K562 (cell line): ENCODE measurements around the gene DNASE1L1. TPM values are rescaled to one million over a fixed set of nuclear protein-coding genes. Genes with fewer than 3 reads are reported as not detected.

Experiments used
- CCNT2 ChIP-seq: IDR thresholded peaks from 2 replicates; pipeline ENCODE4 v1.6.1; 2011; ENCODE audit warnings: borderline replicate concordance, low read depth, mild to moderate bottlenecking, moderate library complexity, mixed read lengths, low read length; ENCODE audit not compliant: insufficient read length; ENCODE audit errors: extremely low read depth
- CTCF ChIP-seq, 3 experiments: IDR thresholded peaks in 2 of 3; conservative IDR thresholded peaks in 1 of 3; 2 replicates each; pipeline ENCODE4 v1.5.1; 2011 to 2012; ENCODE audit warnings: low read length in 3 of 3, mild to moderate bottlenecking in 3 of 3, control low read depth in 2 of 3, improper control_type of control experiment in 1 of 3, inconsistent platforms in 1 of 3, low read depth in 1 of 3, mixed read lengths in 1 of 3, moderate library complexity in 1 of 3; ENCODE audit not compliant: insufficient read depth in 2 of 3
- ELF2 ChIP-seq: fragments of 250-450 bp; sonication (Bioruptor Pico); IDR thresholded peaks from 2 replicates; pipeline ENCODE4 v1.5.0; 2021; ENCODE audit warnings: mild to moderate bottlenecking
- ELF4 ChIP-seq: fragments of 450-650 bp; formaldehyde crosslinking; IDR thresholded peaks from 2 replicates; pipeline ENCODE4 v1.4.0; 2022; ENCODE audit warnings: missing genetic modification characterization
- FOXK2 ChIP-seq, 2 experiments: fragments of 450-650 bp; IDR thresholded peaks in 1 of 2; conservative IDR thresholded peaks in 1 of 2; 2 replicates each; pipeline ENCODE4 v1.6.1; 2016; ENCODE audit warnings: low read depth in 2 of 2, mild to moderate bottlenecking in 1 of 2
- NRF1 ChIP-seq, 2 experiments: fragments of 450-650 bp; IDR thresholded peaks in 1 of 2; conservative IDR thresholded peaks in 1 of 2; 2 replicates each; pipeline ENCODE4 v1.6.1; 2014; ENCODE audit warnings: mild to moderate bottlenecking in 2 of 2
- SIX5 ChIP-seq, 2 experiments: IDR thresholded peaks; 2 replicates each; pipeline ENCODE4 v1.6.1; 2011; ENCODE audit warnings: low read length in 2 of 2, borderline replicate concordance in 1 of 2, low read depth in 1 of 2, mild to moderate bottlenecking in 1 of 2, moderate library complexity in 1 of 2; ENCODE audit not compliant: insufficient read depth in 1 of 2
- TAL1 ChIP-seq: fragments of 450-650 bp; IDR thresholded peaks from 2 replicates; pipeline ENCODE4 v1.6.1; 2016; ENCODE audit warnings: mild to moderate bottlenecking
- ZNF316 ChIP-seq: fragments of 450-650 bp; IDR thresholded peaks from 2 replicates; pipeline ENCODE4 v1.6.1; 2016
- polyA plus RNA-seq, 8 experiments: library from polyadenylated mRNA; depleted of rRNA in 4 of 8; stranded (reverse) in 5 of 8; unstranded in 3 of 8; fragments of >200 nt; fragmentation: Nextera tagmentation in 2 of 8; fragmentation: Illumina TruSeq in 1 of 8; extraction: Ambion mirVana in 2 of 8; extraction: Trizol in 1 of 8; gene quantifications; 2 replicates each; pipeline versions ENCODE4 v1.2.1 to v1.2.3, GENCODE V29; 2011 to 2014; ENCODE audit warnings: inconsistent platforms in 1 of 8, missing spikeins in 1 of 8
- total RNA-seq, 7 experiments: library from RNA; depleted of rRNA in 6 of 7; stranded (reverse); fragments of >200 nt in 6 of 7; fragmentation: Illumina TruSeq in 2 of 7; extraction: Trizol in 2 of 7; gene quantifications; 2 replicates each; pipeline versions ENCODE4 v1.2.1 to v1.2.3, GENCODE V29; 2011 to 2021; ENCODE audit warnings: low replicate concordance in 1 of 7

DNASE1L1 gene
- total and polyA plus RNA-seq, 9 of the 15 experiments (the other 6 are each of a cell fraction or from before 2014, with no cell fraction given) = 0.73 to 12.6 (median 7.9) TPM

GRCh38 chrX:154378799-154379568, 30.1 kb downstream of the DNASE1L1 start, which contains the start of gene EMD (continued):
- TF ChIP-seq FOXK2 (conservative IDR thresholded peaks at IDR 0.05 in 1 of 2, IDR thresholded peaks at IDR 0.05 in 1 of 2; ENCODE audit: low read depth in 2 of 2) = no peak
- TF ChIP-seq NRF1 (conservative IDR thresholded peaks at IDR 0.05 in 1 of 2, IDR thresholded peaks at IDR 0.05 in 1 of 2) = peak; percentile 94 to 95
- TF ChIP-seq ELF4 (CRISPR knock-in tag) = no peak
- TF ChIP-seq CTCF (IDR thresholded peaks at IDR 0.05 in 2 of 3, conservative IDR thresholded peaks at IDR 0.05 in 1 of 3; ENCODE audit: insufficient read depth in 2 of 3, low read depth in 1 of 3, low read length in 3 of 3) = no peak; a peak in 1 of 6 replicates
- peak; percentile 73 for TF ChIP-seq CCNT2
- TF ChIP-seq SIX5 (IDR thresholded peaks at IDR 0.05; ENCODE audit: borderline replicate concordance in 1 of 2, insufficient read depth in 1 of 2, low read depth in 1 of 2, low read length in 2 of 2) = no peak
- TF ChIP-seq ZNF316 = no peak
- TF ChIP-seq ELF2 (CRISPR knock-in tag) = no peak
- no peak for TF ChIP-seq TAL1
